ENCODE results near the gene CDH8. TPM values are rescaled to one million over a fixed set of nuclear protein-coding genes. Genes with fewer than 3 reads are reported as not detected.

Gene CDH8
- total and polyA plus RNA-seq, 2 of the 4 experiments (the other 2 are of a cell fraction) = not detected

DNA sequence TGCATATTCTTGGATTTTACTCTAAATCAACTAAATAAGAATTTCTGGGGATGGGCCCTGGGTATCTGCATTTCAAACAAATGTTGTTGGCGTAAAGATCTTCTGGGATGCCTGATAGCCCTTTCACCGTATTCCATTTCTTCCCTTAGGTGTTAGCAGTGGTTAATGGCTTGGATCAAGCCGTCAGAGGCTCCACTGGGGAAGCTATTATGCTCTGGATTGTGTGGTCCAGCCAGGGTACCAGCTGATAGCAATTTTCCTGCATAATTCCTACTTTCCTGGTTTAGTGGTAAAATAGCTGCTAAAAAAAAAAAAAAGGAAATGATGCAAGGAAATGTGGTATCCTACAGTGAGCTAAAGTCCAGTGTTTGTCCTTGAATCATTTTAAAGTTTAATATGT, 365.1 kb downstream of the CDH8 start:
- ATAC-seq (ENCODE audit: low read depth) (no peak), DNase-seq (no peak)
- H3K9ac ChIP-seq (ENCODE audit: low read depth, low read length) = no peak overlapping the region
- H3K14ac ChIP-seq (replicated peaks; ENCODE audit: low read depth, low read length) = no peak overlapping the region
- H2BK20ac ChIP-seq (ENCODE audit: low read depth, low read length) = no peak overlapping the region
- intact Hi-C loops (cut with micrococcal nuclease) = no loop called here
- H3K27me3 ChIP-seq (ENCODE audit: control insufficient read depth, insufficient read depth, low read length) = no peaks in the 10 kb centered on the region
- BruUV-seq (replicated peaks) = no TSS peak
- no peak overlapping the region for H3K23ac ChIP-seq (ENCODE audit: low read depth, low read length)
- no peaks in the 10 kb centered on the region for H3K4me1 ChIP-seq (ENCODE audit: control insufficient read depth, insufficient read depth, low read length)
- H3K9me1 ChIP-seq (ENCODE audit: insufficient read depth, low read length) = no peaks in the 10 kb centered on the region
- no peaks in the 10 kb centered on the region for H4K20me1 ChIP-seq (ENCODE audit: insufficient read depth, low read length)
- H2AK9ac ChIP-seq (replicated peaks; ENCODE audit: low read depth, low read length, poor library complexity) = no peak overlapping the region
- ChIA-PET CTCF (interaction anchor here (0.6 kb wide), 1 partner anchor 19 kb away, joined by 3 read pairs; no protein-coding TSS in a partner anchor), POLR2A (ENCODE audit: unreplicated experiment) (no interaction called here)
- H4K5ac ChIP-seq (ENCODE audit: low read depth, low read length) = no peak overlapping the region
- dilution Hi-C loops (cut with HindIII; ENCODE audit: low sequenced_read_pairs, unreplicated experiment) = no loop called here
- no peak overlapping the region for H3K4me3 ChIP-seq (ENCODE audit: insufficient read depth, low read depth, low read length)
- no peak overlapping the region for H3K4me2 ChIP-seq (ENCODE audit: low read depth, low read length)
- H3K18ac ChIP-seq (ENCODE audit: low read depth, low read length) = no peak overlapping the region
- H2AFZ ChIP-seq (replicated peaks; ENCODE audit: low read length, poor library complexity) = no peak overlapping the region
- WGBS, 2 experiments (ENCODE audit: extremely low coverage in 2 of 2, insufficient read length in 1 of 2) = no CpG with 5 or more reads among the region's 3 CpGs
- H2BK5ac ChIP-seq (ENCODE audit: low read depth, low read length, poor library complexity, severe bottlenecking) = no peak overlapping the region
- no peak overlapping the region for H3K56ac ChIP-seq (ENCODE audit: extremely low read depth, insufficient read depth, low read length)
- H2BK120ac ChIP-seq (ENCODE audit: low read depth, low read length) = no peak overlapping the region
- no peak overlapping the region for H2BK15ac ChIP-seq (ENCODE audit: low read depth, low read length)
- no peaks in the 10 kb centered on the region for H3K79me1 ChIP-seq (ENCODE audit: low read depth in 1 of 2, low read length in 2 of 2)
- in situ Hi-C loops (cut with MboI; ENCODE audit: low sequenced_read_pairs) = no loop called here
- H3K27ac ChIP-seq (ENCODE audit: insufficient read depth, low read length) = no peak overlapping the region
- H4K91ac ChIP-seq (ENCODE audit: insufficient read depth, low read depth, low read length) = no peak overlapping the region
- H3K9me3 ChIP-seq (ENCODE audit: control insufficient read depth, insufficient read depth, low read length) = no peaks in the 10 kb centered on the region
- H4K8ac ChIP-seq (ENCODE audit: low read depth in 2 of 2, low read length in 2 of 2) = no peak overlapping the region
- TF ChIP-seq NFE2L2 (IDR thresholded peaks at IDR 0.05; ENCODE audit: low read depth, low read length) (no peak), RAD21 (IDR thresholded peaks at IDR 0.05; ENCODE audit: low read length) (no peak), MAZ (IDR thresholded peaks at IDR 0.05; ENCODE audit: borderline replicate concordance, low read depth, low read length) (no peak), CHD1 (IDR thresholded peaks at IDR 0.05; ENCODE audit: low read depth, low read length) (no peak), BHLHE40 (IDR thresholded peaks at IDR 0.05; ENCODE audit: low read depth, low read length) (no peak)
- TF ChIP-seq, protein P1, sequence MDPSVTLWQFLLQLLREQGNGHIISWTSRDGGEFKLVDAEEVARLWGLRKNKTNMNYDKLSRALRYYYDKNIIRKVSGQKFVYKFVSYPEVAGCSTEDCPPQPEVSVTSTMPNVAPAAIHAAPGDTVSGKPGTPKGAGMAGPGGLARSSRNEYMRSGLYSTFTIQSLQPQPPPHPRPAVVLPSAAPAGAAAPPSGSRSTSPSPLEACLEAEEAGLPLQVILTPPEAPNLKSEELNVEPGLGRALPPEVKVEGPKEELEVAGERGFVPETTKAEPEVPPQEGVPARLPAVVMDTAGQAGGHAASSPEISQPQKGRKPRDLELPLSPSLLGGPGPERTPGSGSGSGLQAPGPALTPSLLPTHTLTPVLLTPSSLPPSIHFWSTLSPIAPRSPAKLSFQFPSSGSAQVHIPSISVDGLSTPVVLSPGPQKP (IDR thresholded peaks at IDR 0.05; ENCODE audit: borderline replicate concordance, low read depth, low read length) = no peak
- H2AK5ac ChIP-seq (ENCODE audit: low read depth, low read length) = no peak overlapping the region
- H3K4ac ChIP-seq (ENCODE audit: low read depth, low read length) = no peak overlapping the region
- H3K36me3 ChIP-seq (ENCODE audit: control insufficient read depth, insufficient read depth, low read length) = no peaks in the 10 kb centered on the region
